GM12878 (cell line): ENCODE results near the gene LAT. TPM values are rescaled to one million over a fixed set of nuclear protein-coding genes. Genes with fewer than 3 reads are reported as not detected.

Source experiments
- ATAC-seq: fragments of 200-7000 bp; cut with Tn5 transposase; 3 replicates; pipeline ENCODE4 v1.9.1; 2020; ENCODE audit warnings: mild to moderate bottlenecking, moderate library complexity
- BruUV-seq: library from RNA; stranded (reverse); fragments of 400-500 nt; replicated peaks from 2 replicates; lab custom pipeline; 2021; lab: Mats Ljungman, UMichigan
- CTCF ChIA-PET: fragments of 300-600 bp; sonication (Branson Sonifier 250); formaldehyde crosslinking; extraction: SDS; loops from one replicate; lab custom pipeline; 2021; ENCODE audit warnings: inconsistent platforms; lab: Yijun Ruan, JAX
- POLR2A ChIA-PET: fragments of 350-600 bp; formaldehyde crosslinking; extraction: SDS; loops from one replicate; lab custom pipeline; 2021; ENCODE audit warnings: inconsistent platforms; lab: Charles Lee
- RAD21 ChIA-PET: fragments of 300-600 bp; sonication (Branson Sonifier 250); formaldehyde crosslinking; loops from one replicate; lab custom pipeline; 2023; ENCODE audit warnings: antibody characterized with exemption; ENCODE audit not compliant: unreplicated experiment; lab: Charles Lee
- SMC1A ChIA-PET: fragments of 300-600 bp; sonication (Branson Sonifier 250); formaldehyde crosslinking; loops from one replicate; lab custom pipeline; 2023; ENCODE audit not compliant: unreplicated experiment, uncharacterized antibody; lab: Charles Lee
- DNase-seq: peaks from one replicate; pipeline ENCODE4 v3.0.0-alpha.2; 2011; ENCODE audit warnings: low read depth, low spot score
- FAIRE-seq: peaks from 3 replicates; lab custom pipeline; 2011; peaks lifted over from hg19 to GRCh38; lab: Jason Lieb, UNC
- H2AFZ ChIP-seq: 2 replicates; pipeline ENCODE4 v1.6.0; 2011; ENCODE audit warnings: low read depth, low read length, control low read depth; ENCODE audit not compliant: control insufficient read depth
- H3K27ac ChIP-seq: 2 replicates; pipeline ENCODE4 v1.5.1; 2011; ENCODE audit warnings: control low read depth; ENCODE audit not compliant: control insufficient read depth, insufficient read depth
- H3K27me3 ChIP-seq, 2 experiments: replicated peaks in 1 of 2; 2 replicates each; pipeline versions ENCODE4 v1.6.0 to v1.6.1; 2011; ENCODE audit warnings: low read length in 1 of 2; ENCODE audit not compliant: control insufficient read depth in 2 of 2, insufficient read depth in 2 of 2
- H3K36me3 ChIP-seq, 2 experiments: 2 replicates each; pipeline ENCODE4 v1.5.1; 2011; ENCODE audit warnings: low read length in 1 of 2; ENCODE audit not compliant: control insufficient read depth in 2 of 2, insufficient read depth in 2 of 2
- H3K4me1 ChIP-seq: 2 replicates; pipeline ENCODE4 v1.6.1; 2011; ENCODE audit warnings: mild to moderate bottlenecking, low read length, moderate library complexity, mixed read lengths; ENCODE audit not compliant: control insufficient read depth, insufficient read depth
- H3K4me2 ChIP-seq: 2 replicates; pipeline ENCODE4 v1.6.0; 2011; ENCODE audit warnings: control low read depth; ENCODE audit not compliant: control insufficient read depth, insufficient read depth
- H3K4me3 ChIP-seq: fragments of 200-600 bp; sonication (generic); 2 replicates; pipeline ENCODE4 v1.5.1; 2016
- H3K79me2 ChIP-seq: 2 replicates; pipeline ENCODE4 v1.6.0; 2011; ENCODE audit warnings: low read length; ENCODE audit not compliant: control insufficient read depth, insufficient read depth
- H3K9ac ChIP-seq: 2 replicates; pipeline ENCODE4 v1.8.0; 2011; ENCODE audit warnings: low read length, control low read depth, mixed read lengths; ENCODE audit not compliant: control insufficient read depth, insufficient read depth
- H3K9me3 ChIP-seq: replicated peaks from 3 replicates; pipeline ENCODE4 v1.5.1; 2011; ENCODE audit warnings: mild to moderate bottlenecking, low read length; ENCODE audit not compliant: control insufficient read depth, insufficient read depth
- H4K20me1 ChIP-seq: 2 replicates; pipeline ENCODE4 v1.6.0; 2011; ENCODE audit not compliant: control insufficient read depth, insufficient read depth
- IKZF2 ChIP-seq, 2 experiments: fragments of 450-650 bp; IDR thresholded peaks; 2 replicates each; pipeline ENCODE4 v1.6.1; 2017; ENCODE audit warnings: mild to moderate bottlenecking in 2 of 2, moderate library complexity in 2 of 2
- ZSCAN29 ChIP-seq: fragments of 450-650 bp; IDR thresholded peaks from 2 replicates; pipeline ENCODE4 v1.6.1; 2017; ENCODE audit warnings: mild to moderate bottlenecking, moderate library complexity
- WGBS: methylation state at CpG from one replicate; pipeline ENCODE4 v1.1.6; 2016; ENCODE audit warnings: low lambda C conversion rate; ENCODE audit not compliant: insufficient replicate concordance, insufficient coverage; ENCODE audit errors: missing lambda C conversion rate; 5-methylcytosine and 5-hydroxymethylcytosine counted together
- in situ Hi-C: fragments of 300-500 bp; cut with MboI; formaldehyde crosslinking; loops from 9 replicates; pipeline ENCODE4 v1.14.3; 2018; ENCODE audit warnings: mixed read lengths
- intact Hi-C: fragments of 100-400 bp; cut with micrococcal nuclease; formaldehyde crosslinking; loops from one replicate; pipeline ENCODE4 v1.14.2; 2022; ENCODE audit not compliant: unreplicated experiment
- polyA plus RNA-seq, 11 experiments: library from polyadenylated mRNA; depleted of rRNA in 4 of 11; unstranded in 6 of 11; stranded (reverse) in 5 of 11; fragments of >200 nt; fragmentation: Nextera tagmentation in 4 of 11; fragmentation: Illumina TruSeq in 1 of 11; extraction: Ambion mirVana in 4 of 11; extraction: Trizol in 1 of 11; gene quantifications; 1 replicate in 1 of 11; 2 replicates in 10 of 11; pipeline versions ENCODE4 v1.2.1 to v1.2.3, GENCODE V29; 2011 to 2016; ENCODE audit warnings: inconsistent platforms in 2 of 11, missing spikeins in 2 of 11, low read depth in 1 of 11
- total RNA-seq, 4 experiments: library from RNA; depleted of rRNA in 3 of 4; stranded (reverse); fragments of >200 nt in 3 of 4; fragmentation: Illumina TruSeq in 1 of 4; extraction: Trizol in 1 of 4; gene quantifications; 2 replicates each; pipeline versions ENCODE4 v1.2.1 to v1.2.3, GENCODE V29; 2013 to 2021
- TF ChIP-seq, protein P1 (sequence below): IDR thresholded peaks from 2 replicates; pipeline ENCODE4 v1.6.1; 2011; ENCODE audit warnings: borderline replicate concordance, low read depth, mild to moderate bottlenecking, moderate library complexity, low read length; ENCODE audit not compliant: insufficient read depth, poor library complexity, severe bottlenecking
- TF ChIP-seq, protein P2 (sequence below): IDR thresholded peaks from 2 replicates; pipeline ENCODE4 v1.6.1; 2012; ENCODE audit warnings: improper control_type of control experiment, low read depth, low read length; ENCODE audit not compliant: insufficient replicate concordance
- TF ChIP-seq, protein P3 (sequence below): fragments of 150-350 bp; IDR thresholded peaks from 2 replicates; pipeline ENCODE4 v1.6.1; 2016; ENCODE audit warnings: low read depth, low read length

Gene LAT
- total and polyA plus RNA-seq, 10 of the 15 experiments (the other 5 are each of a cell fraction or from before 2014, with no cell fraction given) = 0.39 to 6.9 (median 2.0) TPM

DNA sequence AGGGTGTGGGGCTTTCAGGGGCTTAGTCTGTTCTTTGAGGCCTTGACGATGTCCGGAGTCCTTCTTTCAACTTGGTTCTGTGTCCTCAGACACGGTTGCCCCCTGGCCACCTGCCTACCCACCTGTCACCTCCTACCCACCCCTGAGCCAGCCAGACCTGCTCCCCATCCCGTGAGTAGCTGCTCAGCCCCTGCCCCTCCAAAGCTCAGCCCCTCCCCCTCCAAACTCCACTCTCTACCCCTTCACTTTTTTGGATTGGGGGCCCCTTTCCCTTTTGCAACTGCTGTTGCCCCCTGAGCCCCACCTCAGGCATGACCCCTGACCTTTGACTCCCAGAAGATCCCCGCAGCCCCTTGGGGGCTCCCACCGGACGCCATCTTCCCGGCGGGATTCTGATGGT is 1.2 kb downstream of the LAT start:
- no peak for FAIRE-seq
- 99% methylated on average over 9 of the region's 9 CpGs for WGBS
- Histone ChIP-seq H3K36me3 (peaks cover 0 to 10% of the 10 kb centered on the region in 2 experiments; a peak in 3 of 4 replicates), H3K27ac (no peak overlapping the region), H3K4me3 (no peak overlapping the region), H3K27me3 (no peaks in the 10 kb centered on the region), H4K20me1 (no peaks in the 10 kb centered on the region), H3K4me2 (no peak overlapping the region), H3K4me1 (peaks cover 12% of the 10 kb centered on the region), H3K9me3 (no peaks in the 10 kb centered on the region; the same call in 2 of the 3 replicates), H2AFZ (no peak overlapping the region), H3K79me2 (no peaks in the 10 kb centered on the region), H3K9ac (no peak overlapping the region)
- SMC1A ChIA-PET = no interaction called here
- RAD21 ChIA-PET = interaction anchor here (1.5 to 1.8 kb wide), 2 partner anchors 12 to 41 kb away, joined by 4 to 10 read pairs; partner anchors contain the start of gene SPNS1
- ATAC-seq = no peak
- CTCF ChIA-PET = interaction anchor here (3.0 kb wide), 1 partner anchor 9 kb away, joined by 18 read pairs; no protein-coding TSS in a partner anchor
- no peak for DNase-seq
- POLR2A ChIA-PET = no interaction called here
- no TSS peak for BruUV-seq
- intact Hi-C loops (no loop called here), in situ Hi-C loops (no loop called here)
- no peak for TF ChIP-seq ZSCAN29
- no peak for TF ChIP-seq IKZF2 (IDR thresholded peaks at IDR 0.05)
- TF ChIP-seq, protein P1, sequence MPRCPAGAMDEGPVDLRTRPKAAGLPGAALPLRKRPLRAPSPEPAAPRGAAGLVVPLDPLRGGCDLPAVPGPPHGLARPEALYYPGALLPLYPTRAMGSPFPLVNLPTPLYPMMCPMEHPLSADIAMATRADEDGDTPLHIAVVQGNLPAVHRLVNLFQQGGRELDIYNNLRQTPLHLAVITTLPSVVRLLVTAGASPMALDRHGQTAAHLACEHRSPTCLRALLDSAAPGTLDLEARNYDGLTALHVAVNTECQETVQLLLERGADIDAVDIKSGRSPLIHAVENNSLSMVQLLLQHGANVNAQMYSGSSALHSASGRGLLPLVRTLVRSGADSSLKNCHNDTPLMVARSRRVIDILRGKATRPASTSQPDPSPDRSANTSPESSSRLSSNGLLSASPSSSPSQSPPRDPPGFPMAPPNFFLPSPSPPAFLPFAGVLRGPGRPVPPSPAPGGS = no peak
- TF ChIP-seq, protein P2, sequence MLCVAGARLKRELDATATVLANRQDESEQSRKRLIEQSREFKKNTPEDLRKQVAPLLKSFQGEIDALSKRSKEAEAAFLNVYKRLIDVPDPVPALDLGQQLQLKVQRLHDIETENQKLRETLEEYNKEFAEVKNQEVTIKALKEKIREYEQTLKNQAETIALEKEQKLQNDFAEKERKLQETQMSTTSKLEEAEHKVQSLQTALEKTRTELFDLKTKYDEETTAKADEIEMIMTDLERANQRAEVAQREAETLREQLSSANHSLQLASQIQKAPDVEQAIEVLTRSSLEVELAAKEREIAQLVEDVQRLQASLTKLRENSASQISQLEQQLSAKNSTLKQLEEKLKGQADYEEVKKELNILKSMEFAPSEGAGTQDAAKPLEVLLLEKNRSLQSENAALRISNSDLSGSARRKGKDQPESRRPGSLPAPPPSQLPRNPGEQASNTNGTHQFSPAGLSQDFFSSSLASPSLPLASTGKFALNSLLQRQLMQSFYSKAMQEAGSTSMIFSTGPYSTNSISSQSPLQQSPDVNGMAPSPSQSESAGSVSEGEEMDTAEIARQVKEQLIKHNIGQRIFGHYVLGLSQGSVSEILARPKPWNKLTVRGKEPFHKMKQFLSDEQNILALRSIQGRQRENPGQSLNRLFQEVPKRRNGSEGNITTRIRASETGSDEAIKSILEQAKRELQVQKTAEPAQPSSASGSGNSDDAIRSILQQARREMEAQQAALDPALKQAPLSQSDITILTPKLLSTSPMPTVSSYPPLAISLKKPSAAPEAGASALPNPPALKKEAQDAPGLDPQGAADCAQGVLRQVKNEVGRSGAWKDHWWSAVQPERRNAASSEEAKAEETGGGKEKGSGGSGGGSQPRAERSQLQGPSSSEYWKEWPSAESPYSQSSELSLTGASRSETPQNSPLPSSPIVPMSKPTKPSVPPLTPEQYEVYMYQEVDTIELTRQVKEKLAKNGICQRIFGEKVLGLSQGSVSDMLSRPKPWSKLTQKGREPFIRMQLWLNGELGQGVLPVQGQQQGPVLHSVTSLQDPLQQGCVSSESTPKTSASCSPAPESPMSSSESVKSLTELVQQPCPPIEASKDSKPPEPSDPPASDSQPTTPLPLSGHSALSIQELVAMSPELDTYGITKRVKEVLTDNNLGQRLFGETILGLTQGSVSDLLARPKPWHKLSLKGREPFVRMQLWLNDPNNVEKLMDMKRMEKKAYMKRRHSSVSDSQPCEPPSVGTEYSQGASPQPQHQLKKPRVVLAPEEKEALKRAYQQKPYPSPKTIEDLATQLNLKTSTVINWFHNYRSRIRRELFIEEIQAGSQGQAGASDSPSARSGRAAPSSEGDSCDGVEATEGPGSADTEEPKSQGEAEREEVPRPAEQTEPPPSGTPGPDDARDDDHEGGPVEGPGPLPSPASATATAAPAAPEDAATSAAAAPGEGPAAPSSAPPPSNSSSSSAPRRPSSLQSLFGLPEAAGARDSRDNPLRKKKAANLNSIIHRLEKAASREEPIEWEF = no peak
- TF ChIP-seq, protein P3, sequence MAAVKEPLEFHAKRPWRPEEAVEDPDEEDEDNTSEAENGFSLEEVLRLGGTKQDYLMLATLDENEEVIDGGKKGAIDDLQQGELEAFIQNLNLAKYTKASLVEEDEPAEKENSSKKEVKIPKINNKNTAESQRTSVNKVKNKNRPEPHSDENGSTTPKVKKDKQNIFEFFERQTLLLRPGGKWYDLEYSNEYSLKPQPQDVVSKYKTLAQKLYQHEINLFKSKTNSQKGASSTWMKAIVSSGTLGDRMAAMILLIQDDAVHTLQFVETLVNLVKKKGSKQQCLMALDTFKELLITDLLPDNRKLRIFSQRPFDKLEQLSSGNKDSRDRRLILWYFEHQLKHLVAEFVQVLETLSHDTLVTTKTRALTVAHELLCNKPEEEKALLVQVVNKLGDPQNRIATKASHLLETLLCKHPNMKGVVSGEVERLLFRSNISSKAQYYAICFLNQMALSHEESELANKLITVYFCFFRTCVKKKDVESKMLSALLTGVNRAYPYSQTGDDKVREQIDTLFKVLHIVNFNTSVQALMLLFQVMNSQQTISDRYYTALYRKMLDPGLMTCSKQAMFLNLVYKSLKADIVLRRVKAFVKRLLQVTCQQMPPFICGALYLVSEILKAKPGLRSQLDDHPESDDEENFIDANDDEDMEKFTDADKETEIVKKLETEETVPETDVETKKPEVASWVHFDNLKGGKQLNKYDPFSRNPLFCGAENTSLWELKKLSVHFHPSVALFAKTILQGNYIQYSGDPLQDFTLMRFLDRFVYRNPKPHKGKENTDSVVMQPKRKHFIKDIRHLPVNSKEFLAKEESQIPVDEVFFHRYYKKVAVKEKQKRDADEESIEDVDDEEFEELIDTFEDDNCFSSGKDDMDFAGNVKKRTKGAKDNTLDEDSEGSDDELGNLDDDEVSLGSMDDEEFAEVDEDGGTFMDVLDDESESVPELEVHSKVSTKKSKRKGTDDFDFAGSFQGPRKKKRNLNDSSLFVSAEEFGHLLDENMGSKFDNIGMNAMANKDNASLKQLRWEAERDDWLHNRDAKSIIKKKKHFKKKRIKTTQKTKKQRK = no peak
- TF ChIP-seq, all 136 proteins: peak for 0
